PC-9 (cell line): ENCODE data around the gene CTSH. TPM values are rescaled to one million over a fixed set of nuclear protein-coding genes. Genes with fewer than 3 reads are reported as not detected.

Source experiments
- Bru-seq: library from RNA; stranded (reverse); fragments of 400-500 nt; gene quantifications from one replicate; lab custom pipeline; 2021; lab: Mats Ljungman, UMichigan
- BruChase-seq, 2 experiments: library from RNA; stranded (reverse); fragments of 400-500 nt; gene quantifications; one replicate each; lab custom pipeline; 2021; lab: Mats Ljungman, UMichigan
- BruUV-seq: library from RNA; stranded (reverse); fragments of 400-500 nt; replicated peaks from 2 replicates; lab custom pipeline; 2021; lab: Mats Ljungman, UMichigan
- CTCF ChIA-PET: fragments of 300-600 bp; sonication (Branson Sonifier 250); formaldehyde crosslinking; loops from one replicate; lab custom pipeline; 2022; ENCODE audit warnings: antibody characterized with exemption; lab: Charles Lee
- POLR2A ChIA-PET: fragments of 300-600 bp; sonication (Branson Sonifier 250); formaldehyde crosslinking; loops from one replicate; lab custom pipeline; 2022; ENCODE audit warnings: antibody characterized with exemption; ENCODE audit not compliant: unreplicated experiment; lab: Charles Lee
- DNase-seq, 2 experiments: peaks; one replicate each; pipeline versions ENCODE4 v3.0.0 to v3.0.0-alpha.2; 2015 to 2022; ENCODE audit warnings: mixed read lengths in 1 of 2
- H2AFZ ChIP-seq: fragments of 200-600 bp; sonication (generic); 2 replicates; pipeline ENCODE4 v1.8.1; 2017; ENCODE audit warnings: antibody characterized with exemption
- H3F3A ChIP-seq: fragments of 200-600 bp; sonication (generic); 2 replicates; pipeline ENCODE4 v1.8.1; 2017; ENCODE audit warnings: antibody characterized with exemption, mild to moderate bottlenecking, low read depth; ENCODE audit not compliant: insufficient read depth
- H3K27ac ChIP-seq: fragments of 200-600 bp; sonication (generic); 2 replicates; pipeline ENCODE4 v1.6.1; 2016; ENCODE audit warnings: mixed run types
- H3K27me3 ChIP-seq: fragments of 200-600 bp; sonication (generic); 2 replicates; pipeline ENCODE4 v1.6.1; 2016; ENCODE audit warnings: low read depth, mixed run types; ENCODE audit not compliant: insufficient read depth
- H3K36me3 ChIP-seq: fragments of 200-600 bp; sonication (generic); 2 replicates; pipeline ENCODE4 v1.6.1; 2016; ENCODE audit warnings: low read depth, mixed run types
- H3K4me1 ChIP-seq: fragments of 200-600 bp; sonication (generic); replicated peaks from 2 replicates; pipeline ENCODE4 v1.6.1; 2016; ENCODE audit warnings: mixed run types; ENCODE audit not compliant: insufficient read depth
- H3K4me2 ChIP-seq: fragments of 200-600 bp; sonication (generic); 2 replicates; pipeline ENCODE4 v1.6.1; 2017; ENCODE audit warnings: mixed run types
- H3K4me3 ChIP-seq: fragments of 200-600 bp; sonication (generic); 2 replicates; pipeline ENCODE4 v1.6.1; 2016; ENCODE audit warnings: mixed run types
- H3K79me2 ChIP-seq: fragments of 200-600 bp; sonication (generic); 2 replicates; pipeline ENCODE4 v1.6.1; 2017; ENCODE audit warnings: low read depth, mixed run types
- H3K9me2 ChIP-seq: fragments of 200-600 bp; sonication (generic); 2 replicates; pipeline ENCODE4 v1.8.1; 2017; ENCODE audit warnings: mild to moderate bottlenecking; ENCODE audit not compliant: insufficient read depth
- H3K9me3 ChIP-seq: fragments of 200-600 bp; sonication (generic); 2 replicates; pipeline ENCODE4 v1.8.1; 2016; ENCODE audit warnings: low read depth; ENCODE audit not compliant: insufficient read depth
- H4K20me1 ChIP-seq: fragments of 200-600 bp; sonication (generic); 2 replicates; pipeline ENCODE4 v1.8.1; 2017; ENCODE audit not compliant: insufficient read depth
- CTCF ChIP-seq: fragments of 200-600 bp; sonication (generic); conservative IDR thresholded peaks from 2 replicates; pipeline ENCODE4 v1.6.1; 2017; ENCODE audit warnings: mixed run types, antibody characterized with exemption, mild to moderate bottlenecking, moderate library complexity
- EZH2 ChIP-seq: fragments of 200-600 bp; sonication (generic); IDR thresholded peaks from 2 replicates; pipeline ENCODE4 v1.8.0; 2017; ENCODE audit warnings: antibody characterized with exemption, low read depth
- intact Hi-C: fragments of 100-400 bp; cut with micrococcal nuclease; formaldehyde crosslinking; loops from one replicate; pipeline ENCODE4 v1.10.0; 2022; ENCODE audit not compliant: unreplicated experiment
- long read RNA-seq: library from polyadenylated mRNA; stranded (forward); transcript quantifications from one replicate; pipeline ENCODE4 v2.0.0, GENCODE V29; 2022
- total RNA-seq: library from RNA; stranded (reverse); gene quantifications from 2 replicates; pipeline ENCODE4 v1.2.3, GENCODE V29; 2021

Gene CTSH
- total RNA-seq (101 and 128 TPM in 2 replicates), Bru-seq, nascent RNA (percentile 55 among the genes with signal in this experiment), BruChase-seq, experiment 1, labeled RNA remaining after a 2-hour chase (percentile 50 among the genes with signal in this experiment), BruChase-seq, experiment 2, labeled RNA remaining after a 6-hour chase (percentile 59 among the genes with signal in this experiment)
- long read RNA-seq, transcript CTSH-201 (12 exons, 2,190 nt): major isoform, 86 of 96 reads
- long read RNA-seq, partial matches to known transcripts: 0 of 96 reads
- long read RNA-seq, other reads (novel, unspliced or antisense): 9 of 96 reads

GRCh38 chr15:78944669-78945407, at the start of gene CTSH:
Gene CTSH, minus strand, starts transcription at chr15:78945046. Its CDS starts 65 bp downstream, at chr15:78944981.
- BruUV-seq: no TSS peak

GRCh38 chr15:78993931-78994530, 49.2 kb upstream of the CTSH start:
- no peak overlapping the region for H3K4me2 ChIP-seq

More at GRCh38 chr15:78944669-78945407, at the start of gene CTSH:
- TF ChIP-seq EZH2 (no peak), CTCF (no peak)
- Histone ChIP-seq H4K20me1 (no peaks in the 10 kb centered on the region), H3K4me2 (peak within 1 kb of the TSS; percentile 72), H3K27ac (no peak within 1 kb of the TSS), H3K9me2 (no peaks in the 10 kb centered on the region), H2AFZ (peak within 1 kb of the TSS; percentile 83), H3K4me1 (peaks cover 29% of the 10 kb centered on the region), H3K27me3 (no peaks in the 10 kb centered on the region), H3K4me3 (peak within 1 kb of the TSS; percentile 58), H3K79me2 (peaks cover 20% of the 10 kb centered on the region), H3K9me3 (no peaks in the 10 kb centered on the region), H3K36me3 (no peaks in the 10 kb centered on the region), H3F3A (peaks cover 21% of the 10 kb centered on the region; the same call in 1 of the 2 replicates)
- ChIA-PET CTCF (interaction anchor here (0.6 to 2.0 kb wide), 3 partner anchors 35 to 213 kb away, joined by 3 to 6 read pairs (median 3); no protein-coding TSS in a partner anchor), POLR2A (interaction anchor here (0.6 to 1.1 kb wide), 2 partner anchors 23 to 59 kb away, joined by 6 read pairs; no protein-coding TSS in a partner anchor)
- DNase-seq: peak; percentile 60 to 83
- intact Hi-C loops: loop anchor here (2.0 to 5.0 kb wide), 2 partner anchors 14 to 42 kb away; no protein-coding TSS in a partner anchor

More at GRCh38 chr15:78993931-78994530, 49.2 kb upstream of the CTSH start:
- peaks cover 5% of the 10 kb centered on the region; the same call in 1 of the 2 replicates for H3F3A ChIP-seq
- no TSS peak for BruUV-seq
- no peaks in the 10 kb centered on the region for H3K36me3 ChIP-seq
- POLR2A ChIA-PET: no interaction called here
- no peaks in the 10 kb centered on the region for H3K27me3 ChIP-seq
- DNase-seq: no peak
- H3K4me3 ChIP-seq: no peak overlapping the region
- H3K27ac ChIP-seq: no peak overlapping the region
- H3K4me1 ChIP-seq: peaks cover 22% of the 10 kb centered on the region
- CTCF ChIA-PET: no interaction called here
- no peaks in the 10 kb centered on the region for H3K9me2 ChIP-seq
- intact Hi-C loops: no loop called here
- H4K20me1 ChIP-seq: no peaks in the 10 kb centered on the region
- H3K9me3 ChIP-seq: no peaks in the 10 kb centered on the region
- H3K79me2 ChIP-seq: no peaks in the 10 kb centered on the region
- TF ChIP-seq CTCF (no peak), EZH2 (no peak)
- H2AFZ ChIP-seq: no peak overlapping the region
